ENCODE measurements around the gene CEP170B. TPM values are rescaled to one million over a fixed set of nuclear protein-coding genes. Genes with fewer than 3 reads are reported as not detected.
A peak's percentile ranks its signal among the peaks of the same experiment; 100 is the strongest.

The CEP170B gene
- total and polyA plus RNA-seq, 9 of the 15 experiments (the other 6 are each of a cell fraction or from before 2014, with no cell fraction given) = 0.01 to 10.2 (median 2.2) TPM

- in situ Hi-C loops (cut with MboI) = no loop called here
- ChIA-PET CTCF (ENCODE audit: low intra/inter-chr PET ratio) (no interaction called here), POLR2A (no interaction called here)
- Histone ChIP-seq H3K79me2 (ENCODE audit: control insufficient read depth, insufficient read depth, low read length) (peaks cover 1% of the 10 kb centered on the region; the same call in 1 of the 3 replicates), H2AFZ (ENCODE audit: low read depth, low read length) (no peak overlapping the region), H4K20me1 (replicated peaks; ENCODE audit: control insufficient read depth, insufficient read depth, low read length) (0 out of 2 replicates have a peak, but pooled peaks cover 6% of the 10 kb centered on the region), H3K4me1 (replicated peaks in 1 of 2; ENCODE audit: control insufficient read depth in 2 of 2, insufficient read depth in 2 of 2, low read length in 2 of 2) (peaks cover 0 to 82% of the 10 kb centered on the region in 2 experiments; a peak in 3 of 5 replicates), H3K4me2 (ENCODE audit: insufficient read depth, low read length) (no peak overlapping the region), H3K36me3 (ENCODE audit: control insufficient read depth, insufficient read depth, low read length) (no peaks in the 10 kb centered on the region), H3K27me3 (ENCODE audit: control insufficient read depth in 2 of 2, insufficient read depth in 2 of 2, low read length in 2 of 2) (no peaks in the 10 kb centered on the region), H3K27ac (ENCODE audit: extremely low read depth, low read depth, low read length) (no peak overlapping the region), H3K9me1 (ENCODE audit: control insufficient read depth, insufficient read depth, low read length) (peaks cover 3% of the 10 kb centered on the region), H3K4me3 (no peak overlapping the region), H3K9ac (ENCODE audit: insufficient read depth in 1 of 2, low read depth in 2 of 2, low read length in 2 of 2) (no peak overlapping the region), H3K9me3 (replicated peaks; ENCODE audit: control insufficient read depth, insufficient read depth, low read depth, low read length) (no peaks in the 10 kb centered on the region)
- FAIRE-seq (no peak), DNase-seq (ENCODE audit: extremely low read depth in 1 of 4, low spot score in 3 of 4) (no peak), ATAC-seq (no peak)
- 85% methylated on average over 9 of the region's 47 CpGs for WGBS (ENCODE audit: insufficient coverage, low coverage, missing lambda C conversion rate)
- peak; percentile 98 for TF ChIP-seq ZBTB43 (CRISPR knock-in tag; IDR thresholded peaks at IDR 0.05)
- TF ChIP-seq ADNP (tag; IDR thresholded peaks at IDR 0.05) = no peak
- peak; percentile 49; the same call in 1 of the 2 replicates for TF ChIP-seq MYNN (IDR thresholded peaks at IDR 0.05)
- no peak for TF ChIP-seq MYNN (CRISPR knock-in tag; IDR thresholded peaks at IDR 0.05)
- intact Hi-C loops (cut with micrococcal nuclease) = loop anchor here (10.0 kb wide), 1 partner anchor 107 kb away; no protein-coding TSS in a partner anchor
- BruUV-seq (replicated peaks) = no TSS peak
Measured at GRCh38 chr14:104871656-104872468, 6.8 kb downstream of the CEP170B start.

Measured in K562 (cell line).